HepG2 (cell line): Measurements from ENCODE around the gene SNX10. TPM values are rescaled to one million over a fixed set of nuclear protein-coding genes. Genes with fewer than 3 reads are reported as not detected.
A peak's percentile ranks its signal among the peaks of the same experiment; 100 is the strongest.

Experiments used
- CBX2 ChIP-seq, 2 experiments: fragments of 200-600 bp in 1 of 2; sonication (generic); formaldehyde crosslinking in 1 of 2; IDR thresholded peaks; 2 replicates each; pipeline versions ENCODE4 v1.7.0 to v1.8.1; 2018 to 2022; ENCODE audit warnings: low read depth in 2 of 2, low read length in 1 of 2, mild to moderate bottlenecking in 1 of 2, missing genetic modification reagents in 1 of 2
- CCDC6 ChIP-seq: sonication (generic); formaldehyde crosslinking; IDR thresholded peaks from 2 replicates; pipeline ENCODE4 v1.8.1; 2022; ENCODE audit warnings: mild to moderate bottlenecking, missing genetic modification reagents, moderate library complexity
- KLF15 ChIP-seq: sonication (generic); formaldehyde crosslinking; IDR thresholded peaks from 2 replicates; pipeline ENCODE4 v1.8.1; 2023; ENCODE audit warnings: borderline replicate concordance, mild to moderate bottlenecking, inconsistent platforms, missing genetic modification reagents, mixed read lengths
- PCBP2 ChIP-seq: fragments of 200-400 bp; formaldehyde crosslinking; optimal IDR thresholded peaks from 2 replicates; pipeline ENCODE3; 2018; ENCODE audit warnings: low read length, low read depth; ENCODE audit not compliant: poor library complexity, severe bottlenecking
- RBAK ChIP-seq: sonication (generic); formaldehyde crosslinking; IDR thresholded peaks from 2 replicates; pipeline ENCODE4 v1.5.1; 2020; ENCODE audit warnings: mild to moderate bottlenecking, missing genetic modification reagents
- SUZ12 ChIP-seq: fragments of 150-350 bp; IDR thresholded peaks from 2 replicates; pipeline ENCODE4 v1.6.1; 2014; ENCODE audit warnings: low read depth, low read length
- ZNF10 ChIP-seq: sonication (generic); formaldehyde crosslinking; IDR thresholded peaks from 2 replicates; pipeline ENCODE4 v1.4.0; 2020; ENCODE audit warnings: mild to moderate bottlenecking, low read depth, missing genetic modification reagents, borderline replicate concordance
- ZNF143 ChIP-seq: sonication (generic); formaldehyde crosslinking; IDR thresholded peaks from 2 replicates; pipeline ENCODE4 v1.4.0; 2020; ENCODE audit warnings: missing genetic modification reagents
- ZNF446 ChIP-seq: sonication (generic); formaldehyde crosslinking; IDR thresholded peaks from 2 replicates; pipeline ENCODE4 v1.5.0; 2020; ENCODE audit warnings: mild to moderate bottlenecking, missing genetic modification reagents
- polyA plus RNA-seq, 8 experiments: library from polyadenylated mRNA; depleted of rRNA in 3 of 8; stranded (reverse) in 7 of 8; unstranded in 1 of 8; fragments of >200 nt; fragmentation: Illumina TruSeq in 4 of 8; extraction: Trizol in 4 of 8; gene quantifications; 2 replicates each; pipeline versions ENCODE4 v1.2.1 to v1.2.3, GENCODE V29; 2011 to 2016; ENCODE audit warnings: low read depth in 4 of 8, missing spikeins in 1 of 8, mixed read lengths in 1 of 8; ENCODE audit not compliant: insufficient read depth in 1 of 8
- total RNA-seq, 5 experiments: library from RNA; depleted of rRNA; stranded (reverse); fragments of >200 nt; fragmentation: Illumina TruSeq; extraction: Trizol; gene quantifications; 2 replicates each; pipeline ENCODE4 v1.2.3, GENCODE V29; 2016; ENCODE audit warnings: low read depth in 1 of 5
- TF ChIP-seq, protein P1 (sequence below): sonication (generic); formaldehyde crosslinking; IDR thresholded peaks from 2 replicates; pipeline ENCODE4 v1.9.0; 2022; ENCODE audit warnings: low read depth, missing genetic modification reagents
- TF ChIP-seq, protein P2 (sequence below): sonication (generic); formaldehyde crosslinking; IDR thresholded peaks from 2 replicates; pipeline ENCODE4 v1.4.0; 2020; ENCODE audit warnings: mild to moderate bottlenecking, missing genetic modification reagents
- TF ChIP-seq, protein P3 (sequence below): sonication (generic); formaldehyde crosslinking; IDR thresholded peaks from 2 replicates; pipeline ENCODE4 v1.8.1; 2023; ENCODE audit warnings: mild to moderate bottlenecking, moderate library complexity, missing genetic modification reagents
- TF ChIP-seq, protein P4 (sequence below): sonication (generic); formaldehyde crosslinking; IDR thresholded peaks from 2 replicates; pipeline ENCODE4 v1.9.0; 2021; ENCODE audit warnings: missing genetic modification reagents, borderline replicate concordance
- TF ChIP-seq, protein P5 (sequence below): sonication (generic); formaldehyde crosslinking; IDR thresholded peaks from 2 replicates; pipeline ENCODE4 v1.4.0; 2020; ENCODE audit warnings: missing genetic modification reagents, mild to moderate bottlenecking, borderline replicate concordance
- TF ChIP-seq, protein P6 (sequence below): sonication (generic); formaldehyde crosslinking; IDR thresholded peaks from 2 replicates; pipeline ENCODE4 v1.5.1; 2020; ENCODE audit warnings: mild to moderate bottlenecking, moderate library complexity, missing genetic modification reagents

Gene SNX10
- total and polyA plus RNA-seq, 2 of the 13 experiments (the other 11 are each of a cell fraction or from before 2014, with no cell fraction given): 26.0 to 27.6 TPM

DNA sequence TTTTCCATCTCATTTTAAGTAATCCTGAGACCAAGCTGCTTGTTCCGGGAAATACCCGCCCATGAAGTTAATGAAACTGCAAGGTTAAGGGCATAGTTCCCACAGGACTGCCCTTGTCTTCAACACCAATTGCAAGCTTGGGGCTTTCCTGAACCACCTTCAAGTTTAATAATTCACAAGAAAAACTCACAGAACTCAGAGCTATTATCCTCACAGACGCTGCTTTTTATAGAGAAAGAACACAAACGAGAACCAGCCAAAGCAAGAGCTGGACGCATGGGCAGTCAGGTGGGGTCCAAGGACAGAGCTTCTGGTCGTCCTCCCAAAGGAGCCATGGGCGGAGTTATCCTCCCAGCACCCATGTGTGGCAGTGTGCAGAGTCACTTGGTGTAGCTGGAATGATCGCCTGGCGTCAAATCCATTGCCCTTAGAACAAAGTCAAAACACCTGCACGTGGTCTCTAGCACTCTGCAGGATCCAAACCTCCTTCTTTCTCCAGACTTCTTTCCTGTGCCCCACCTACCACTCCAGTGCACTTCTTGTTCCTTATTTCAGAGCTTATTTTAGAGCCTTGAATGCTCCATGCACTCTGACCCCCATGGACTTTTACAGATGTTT lies 56.7 kb downstream of the SNX10 start (continued):
- TF ChIP-seq, protein P1, sequence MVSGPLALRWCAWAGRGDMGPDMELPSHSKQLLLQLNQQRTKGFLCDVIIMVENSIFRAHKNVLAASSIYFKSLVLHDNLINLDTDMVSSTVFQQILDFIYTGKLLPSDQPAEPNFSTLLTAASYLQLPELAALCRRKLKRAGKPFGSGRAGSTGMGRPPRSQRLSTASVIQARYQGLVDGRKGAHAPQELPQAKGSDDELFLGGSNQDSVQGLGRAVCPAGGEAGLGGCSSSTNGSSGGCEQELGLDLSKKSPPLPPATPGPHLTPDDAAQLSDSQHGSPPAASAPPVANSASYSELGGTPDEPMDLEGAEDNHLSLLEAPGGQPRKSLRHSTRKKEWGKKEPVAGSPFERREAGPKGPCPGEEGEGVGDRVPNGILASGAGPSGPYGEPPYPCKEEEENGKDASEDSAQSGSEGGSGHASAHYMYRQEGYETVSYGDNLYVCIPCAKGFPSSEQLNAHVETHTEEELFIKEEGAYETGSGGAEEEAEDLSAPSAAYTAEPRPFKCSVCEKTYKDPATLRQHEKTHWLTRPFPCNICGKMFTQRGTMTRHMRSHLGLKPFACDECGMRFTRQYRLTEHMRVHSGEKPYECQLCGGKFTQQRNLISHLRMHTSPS (CRISPR knock-in tag): 0 out of 2 replicates have a peak, but pooled peaks have one; percentile 20
- TF ChIP-seq, protein P2, sequence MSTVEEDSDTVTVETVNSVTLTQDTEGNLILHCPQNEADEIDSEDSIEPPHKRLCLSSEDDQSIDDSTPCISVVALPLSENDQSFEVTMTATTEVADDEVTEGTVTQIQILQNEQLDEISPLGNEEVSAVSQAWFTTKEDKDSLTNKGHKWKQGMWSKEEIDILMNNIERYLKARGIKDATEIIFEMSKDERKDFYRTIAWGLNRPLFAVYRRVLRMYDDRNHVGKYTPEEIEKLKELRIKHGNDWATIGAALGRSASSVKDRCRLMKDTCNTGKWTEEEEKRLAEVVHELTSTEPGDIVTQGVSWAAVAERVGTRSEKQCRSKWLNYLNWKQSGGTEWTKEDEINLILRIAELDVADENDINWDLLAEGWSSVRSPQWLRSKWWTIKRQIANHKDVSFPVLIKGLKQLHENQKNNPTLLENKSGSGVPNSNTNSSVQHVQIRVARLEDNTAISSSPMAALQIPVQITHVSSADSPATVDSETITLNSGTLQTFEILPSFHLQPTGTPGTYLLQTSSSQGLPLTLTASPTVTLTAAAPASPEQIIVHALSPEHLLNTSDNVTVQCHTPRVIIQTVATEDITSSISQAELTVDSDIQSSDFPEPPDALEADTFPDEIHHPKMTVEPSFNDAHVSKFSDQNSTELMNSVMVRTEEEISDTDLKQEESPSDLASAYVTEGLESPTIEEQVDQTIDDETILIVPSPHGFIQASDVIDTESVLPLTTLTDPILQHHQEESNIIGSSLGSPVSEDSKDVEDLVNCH (CRISPR knock-in tag): no peak
- no peak for TF ChIP-seq CBX2 (IDR thresholded peaks at IDR 0.05; ENCODE audit: low read depth, low read length)
- TF ChIP-seq CBX2 (CRISPR knock-in tag; IDR thresholded peaks at IDR 0.05; ENCODE audit: low read depth): no peak
- TF ChIP-seq, protein P3, sequence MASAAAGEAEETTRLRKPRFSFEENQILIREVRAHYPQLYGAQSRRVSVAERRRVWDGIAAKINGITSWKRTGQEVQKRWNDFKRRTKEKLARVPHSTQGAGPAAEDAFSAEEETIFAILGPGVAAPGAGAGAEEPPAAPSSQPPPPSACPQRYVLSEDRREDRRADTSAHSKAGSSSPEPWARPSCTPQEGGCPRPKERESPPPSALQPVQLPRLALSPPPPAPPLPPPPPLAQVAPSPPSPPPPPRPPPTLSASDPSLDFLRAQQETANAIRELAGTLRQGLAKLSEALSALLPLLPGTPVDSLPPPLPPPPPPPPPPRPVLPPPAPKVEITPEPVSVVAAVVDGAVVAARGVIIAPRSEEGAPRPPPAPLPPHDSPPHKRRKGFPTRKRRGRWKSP (CRISPR knock-in tag): peak; percentile 69; the same call in 1 of the 2 replicates
- no peak for TF ChIP-seq SUZ12
- peak; percentile 11; the same call in 1 of the 2 replicates for TF ChIP-seq CCDC6 (CRISPR knock-in tag)
- no peak for TF ChIP-seq ZNF10 (CRISPR knock-in tag)
- TF ChIP-seq PCBP2: no peak
- TF ChIP-seq, protein P4, sequence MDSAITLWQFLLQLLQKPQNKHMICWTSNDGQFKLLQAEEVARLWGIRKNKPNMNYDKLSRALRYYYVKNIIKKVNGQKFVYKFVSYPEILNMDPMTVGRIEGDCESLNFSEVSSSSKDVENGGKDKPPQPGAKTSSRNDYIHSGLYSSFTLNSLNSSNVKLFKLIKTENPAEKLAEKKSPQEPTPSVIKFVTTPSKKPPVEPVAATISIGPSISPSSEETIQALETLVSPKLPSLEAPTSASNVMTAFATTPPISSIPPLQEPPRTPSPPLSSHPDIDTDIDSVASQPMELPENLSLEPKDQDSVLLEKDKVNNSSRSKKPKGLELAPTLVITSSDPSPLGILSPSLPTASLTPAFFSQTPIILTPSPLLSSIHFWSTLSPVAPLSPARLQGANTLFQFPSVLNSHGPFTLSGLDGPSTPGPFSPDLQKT (CRISPR knock-in tag): no peak
- TF ChIP-seq RBAK: no peak
- no peak for TF ChIP-seq ZNF446
- TF ChIP-seq ZNF143 (CRISPR knock-in tag): no peak
- TF ChIP-seq, protein P5, sequence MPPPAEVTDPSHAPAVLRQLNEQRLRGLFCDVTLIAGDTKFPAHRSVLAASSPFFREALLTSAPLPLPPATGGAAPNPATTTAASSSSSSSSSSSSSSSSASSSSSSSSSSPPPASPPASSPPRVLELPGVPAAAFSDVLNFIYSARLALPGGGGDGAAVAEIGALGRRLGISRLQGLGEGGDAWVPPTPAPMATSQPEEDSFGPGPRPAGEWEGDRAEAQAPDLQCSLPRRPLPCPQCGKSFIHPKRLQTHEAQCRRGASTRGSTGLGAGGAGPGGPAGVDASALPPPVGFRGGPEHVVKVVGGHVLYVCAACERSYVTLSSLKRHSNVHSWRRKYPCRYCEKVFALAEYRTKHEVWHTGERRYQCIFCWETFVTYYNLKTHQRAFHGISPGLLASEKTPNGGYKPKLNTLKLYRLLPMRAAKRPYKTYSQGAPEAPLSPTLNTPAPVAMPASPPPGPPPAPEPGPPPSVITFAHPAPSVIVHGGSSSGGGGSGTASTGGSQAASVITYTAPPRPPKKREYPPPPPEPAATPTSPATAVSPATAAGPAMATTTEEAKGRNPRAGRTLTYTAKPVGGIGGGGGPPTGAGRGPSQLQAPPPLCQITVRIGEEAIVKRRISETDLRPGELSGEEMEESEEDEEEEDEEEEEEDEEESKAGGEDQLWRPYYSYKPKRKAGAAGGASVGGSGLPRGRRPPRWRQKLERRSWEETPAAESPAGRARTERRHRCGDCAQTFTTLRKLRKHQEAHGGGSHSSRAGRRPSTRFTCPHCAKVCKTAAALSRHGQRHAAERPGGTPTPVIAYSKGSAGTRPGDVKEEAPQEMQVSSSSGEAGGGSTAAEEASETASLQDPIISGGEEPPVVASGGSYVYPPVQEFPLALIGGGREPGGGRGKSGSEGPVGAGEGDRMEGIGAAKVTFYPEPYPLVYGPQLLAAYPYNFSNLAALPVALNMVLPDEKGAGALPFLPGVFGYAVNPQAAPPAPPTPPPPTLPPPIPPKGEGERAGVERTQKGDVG (CRISPR knock-in tag): no peak
- TF ChIP-seq, protein P6, sequence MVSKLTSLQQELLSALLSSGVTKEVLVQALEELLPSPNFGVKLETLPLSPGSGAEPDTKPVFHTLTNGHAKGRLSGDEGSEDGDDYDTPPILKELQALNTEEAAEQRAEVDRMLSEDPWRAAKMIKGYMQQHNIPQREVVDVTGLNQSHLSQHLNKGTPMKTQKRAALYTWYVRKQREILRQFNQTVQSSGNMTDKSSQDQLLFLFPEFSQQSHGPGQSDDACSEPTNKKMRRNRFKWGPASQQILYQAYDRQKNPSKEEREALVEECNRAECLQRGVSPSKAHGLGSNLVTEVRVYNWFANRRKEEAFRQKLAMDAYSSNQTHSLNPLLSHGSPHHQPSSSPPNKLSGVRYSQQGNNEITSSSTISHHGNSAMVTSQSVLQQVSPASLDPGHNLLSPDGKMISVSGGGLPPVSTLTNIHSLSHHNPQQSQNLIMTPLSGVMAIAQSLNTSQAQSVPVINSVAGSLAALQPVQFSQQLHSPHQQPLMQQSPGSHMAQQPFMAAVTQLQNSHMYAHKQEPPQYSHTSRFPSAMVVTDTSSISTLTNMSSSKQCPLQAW (CRISPR knock-in tag): peak; percentile 81
- TF ChIP-seq KLF15 (CRISPR knock-in tag): peak; percentile 49; the same call in 1 of the 2 replicates
